Ascending aorta (tissue), 2 donors: ENCODE measurements around the gene ARHGAP26. TPM values are rescaled to one million over a fixed set of nuclear protein-coding genes. Genes with fewer than 3 reads are reported as not detected.

Experiments used
- DNase-seq, 2 donors: peaks; one replicate each; pipeline ENCODE4 v3.0.0-alpha.2; 2019; ENCODE audit warnings: low spot score in 2 of 2
- H3K27ac ChIP-seq, 2 donors: fragments of 200-600 bp; sonication (generic); one replicate each; pipeline ENCODE4 v1.5.1; 2016 to 2017; ENCODE audit warnings: mild to moderate bottlenecking in 1 of 2
- H3K27me3 ChIP-seq: fragments of 200-600 bp; sonication (generic); one replicate; pipeline ENCODE4 v1.5.1; 2017
- H3K36me3 ChIP-seq, 2 donors: fragments of 200-600 bp; sonication (generic); one replicate each; pipeline ENCODE4 v1.5.1; 2016
- H3K4me1 ChIP-seq, 2 donors: fragments of 200-600 bp; sonication (generic); one replicate each; pipeline ENCODE4 v1.5.1; 2016 to 2017; ENCODE audit warnings: mild to moderate bottlenecking in 1 of 2
- H3K4me3 ChIP-seq, 2 donors: fragments of 200-600 bp; sonication (generic); one replicate each; pipeline ENCODE4 v1.5.1; 2016 to 2017; ENCODE audit warnings: mild to moderate bottlenecking in 1 of 2
- H3K9me3 ChIP-seq, 2 donors: fragments of 200-600 bp; sonication (generic); one replicate each; pipeline ENCODE4 v1.5.1; 2016
- CTCF ChIP-seq, 3 experiments: fragments of 200-600 bp in 2 of 3; fragments of 450-650 bp in 1 of 3; sonication (generic) in 2 of 3; IDR thresholded peaks; one replicate each; pipeline ENCODE4 v1.5.1; 2016 to 2019; ENCODE audit warnings: antibody characterized with exemption in 3 of 3, mild to moderate bottlenecking in 1 of 3, moderate library complexity in 1 of 3
- intact Hi-C: fragments of 100-400 bp; cut with DNase I; formaldehyde crosslinking; loops from one replicate; pipeline ENCODE4 v1.15.1; 2023
- total RNA-seq: library from RNA; depleted of rRNA; stranded (reverse); fragments of >200 nt; gene quantifications from one replicate; pipeline ENCODE4 v1.1.0, GENCODE V29; 2016

ARHGAP26 gene
- total RNA-seq, 1 donor from 2014 or later = 34.9 TPM

DNA sequence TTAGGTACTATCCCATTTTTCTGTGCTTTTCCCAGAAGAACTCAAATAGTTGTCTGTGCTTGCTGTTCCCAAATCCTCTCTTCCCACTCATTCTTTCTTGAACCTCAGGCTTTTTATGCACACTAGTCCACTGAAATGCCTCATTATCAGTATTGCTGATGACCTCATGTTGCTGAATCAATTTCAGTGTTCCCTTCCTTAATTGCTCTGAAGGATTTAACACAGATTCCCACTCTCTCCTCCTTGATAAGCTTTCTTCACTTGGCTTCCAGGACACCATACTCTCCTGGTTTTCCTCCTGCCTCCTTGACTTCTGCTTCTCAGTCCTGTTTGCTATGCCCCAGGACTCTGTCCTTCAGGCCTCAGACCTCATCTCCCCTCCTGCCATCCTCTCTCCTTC lies 298.5 kb downstream of the ARHGAP26 start:
- no peak overlapping the region for H3K4me3 ChIP-seq
- H3K27ac ChIP-seq = no peak overlapping the region
- no peaks in the 10 kb centered on the region for H3K9me3 ChIP-seq
- TF ChIP-seq CTCF (IDR thresholded peaks at IDR 0.05) = no peak
- intact Hi-C loops = no loop called here
- peaks cover 0 to 21% of the 10 kb centered on the region in 2 donors for H3K36me3 ChIP-seq
- H3K27me3 ChIP-seq = no peaks in the 10 kb centered on the region
- no peak for DNase-seq
- H3K4me1 ChIP-seq = peaks cover 1 to 18% of the 10 kb centered on the region in 2 donors

DNA sequence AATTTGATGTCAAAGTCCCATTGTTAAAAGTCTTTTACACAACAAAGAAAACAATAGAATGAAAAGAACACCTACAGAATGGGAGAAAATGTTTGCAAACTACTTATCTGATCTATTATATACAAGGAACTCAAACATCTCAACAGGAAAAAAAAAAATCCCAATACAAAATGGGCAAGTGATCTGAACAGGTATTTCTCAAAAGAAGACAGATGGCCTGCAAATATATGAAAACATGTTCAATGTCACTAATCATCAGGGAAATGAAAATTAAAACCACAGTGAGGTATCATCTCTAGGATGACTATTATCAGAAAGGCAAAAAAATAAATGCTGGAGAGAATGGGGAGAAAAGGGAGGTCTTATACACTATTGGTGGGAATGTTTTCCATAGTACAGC lies 301.8 kb downstream of the ARHGAP26 start:
- H3K4me1 ChIP-seq = no peaks in the 10 kb centered on the region
- H3K27me3 ChIP-seq = no peaks in the 10 kb centered on the region
- no peaks in the 10 kb centered on the region for H3K9me3 ChIP-seq
- DNase-seq = no peak
- H3K4me3 ChIP-seq = no peak overlapping the region
- no peak for TF ChIP-seq CTCF (IDR thresholded peaks at IDR 0.05)
- intact Hi-C loops = no loop called here
- H3K27ac ChIP-seq = no peak overlapping the region
- peaks cover 0 to 15% of the 10 kb centered on the region in 2 donors for H3K36me3 ChIP-seq

DNA sequence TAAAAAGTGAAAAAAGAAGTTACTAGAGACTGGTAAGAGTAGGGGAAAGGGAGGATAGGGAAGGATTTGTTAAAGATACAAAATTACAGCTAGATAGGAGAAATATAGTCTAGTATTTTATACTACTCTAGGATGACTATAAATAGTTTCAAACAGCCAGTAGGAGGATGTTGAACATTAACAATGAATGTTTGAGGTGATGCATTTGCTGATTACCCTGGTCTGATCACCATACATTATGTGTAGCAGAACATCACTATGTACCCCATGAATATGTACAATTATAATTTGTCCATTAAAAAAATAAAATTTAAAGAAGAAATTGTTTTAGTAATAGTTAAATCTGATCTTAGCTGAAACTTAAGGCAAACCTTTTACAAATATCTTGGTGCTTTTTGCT lies 302.6 kb downstream of the ARHGAP26 start:
- no peak for DNase-seq
- Histone ChIP-seq H3K27me3 (no peaks in the 10 kb centered on the region), H3K36me3 (peaks cover 0 to 15% of the 10 kb centered on the region in 2 donors), H3K27ac (no peak overlapping the region), H3K4me3 (no peak overlapping the region), H3K4me1 (no peaks in the 10 kb centered on the region), H3K9me3 (no peaks in the 10 kb centered on the region)
- intact Hi-C loops = no loop called here
- no peak for TF ChIP-seq CTCF (IDR thresholded peaks at IDR 0.05)

GRCh38 chr5:143073766-143074165 lies 303.6 kb downstream of the ARHGAP26 start:
- no peak for DNase-seq
- Histone ChIP-seq H3K27ac (no peak overlapping the region), H3K27me3 (no peaks in the 10 kb centered on the region), H3K36me3 (peaks cover 0 to 11% of the 10 kb centered on the region in 2 donors), H3K9me3 (no peaks in the 10 kb centered on the region), H3K4me1 (no peaks in the 10 kb centered on the region), H3K4me3 (no peak overlapping the region)
- no peak for TF ChIP-seq CTCF (IDR thresholded peaks at IDR 0.05)
- intact Hi-C loops = no loop called here

GRCh38 chr5:143074414-143074996 lies 304.3 kb downstream of the ARHGAP26 start:
- no peak for DNase-seq
- H3K9me3 ChIP-seq = no peaks in the 10 kb centered on the region
- TF ChIP-seq CTCF (IDR thresholded peaks at IDR 0.05) = no peak
- H3K27ac ChIP-seq = no peak overlapping the region
- intact Hi-C loops = no loop called here
- H3K36me3 ChIP-seq = peaks cover 0 to 4% of the 10 kb centered on the region in 2 donors
- no peaks in the 10 kb centered on the region for H3K4me1 ChIP-seq
- no peak overlapping the region for H3K4me3 ChIP-seq
- H3K27me3 ChIP-seq = no peaks in the 10 kb centered on the region

GRCh38 chr5:143076377-143076776 lies 306.2 kb downstream of the ARHGAP26 start:
- H3K9me3 ChIP-seq = no peaks in the 10 kb centered on the region
- H3K36me3 ChIP-seq = no peaks in the 10 kb centered on the region
- H3K27me3 ChIP-seq = no peaks in the 10 kb centered on the region
- TF ChIP-seq CTCF (IDR thresholded peaks at IDR 0.05) = no peak
- H3K4me3 ChIP-seq = no peak overlapping the region
- no peak overlapping the region for H3K27ac ChIP-seq
- H3K4me1 ChIP-seq = no peaks in the 10 kb centered on the region
- intact Hi-C loops = no loop called here
- DNase-seq = no peak
